ENCODE data around the gene ZNF184. TPM values are rescaled to one million over a fixed set of nuclear protein-coding genes. Genes with fewer than 3 reads are reported as not detected.

ZNF184 gene
- total and polyA plus RNA-seq, 2 of the 4 experiments (the other 2 are of a cell fraction), result 2.8 to 8.1 TPM

DNA sequence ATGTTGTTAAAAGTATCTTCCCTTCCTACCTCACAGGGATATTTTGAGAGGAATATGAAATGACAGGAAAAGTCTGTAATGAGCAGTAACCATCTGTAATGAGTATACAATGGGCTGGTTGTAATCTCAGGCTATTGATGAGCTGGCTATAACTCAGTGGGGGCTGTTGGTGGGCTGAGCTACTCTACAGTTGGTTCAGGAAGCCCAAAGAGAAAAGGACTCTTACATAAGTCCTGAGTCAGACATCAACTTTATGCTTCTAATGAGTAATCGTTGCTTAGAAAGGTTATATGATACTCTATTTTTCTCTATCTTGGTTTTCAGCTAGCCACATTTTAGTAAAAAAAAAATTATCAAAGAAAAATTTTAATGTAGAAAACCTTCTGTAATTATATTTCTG, 57.9 kb downstream of the ZNF184 start:
- no peak overlapping the region for H3K56ac ChIP-seq (ENCODE audit: extremely low read depth, insufficient read depth, low read length)
- H3K27ac ChIP-seq (ENCODE audit: insufficient read depth, low read length), result no peak overlapping the region
- H3K4me2 ChIP-seq (ENCODE audit: low read depth, low read length), result no peak overlapping the region
- no peak overlapping the region for H3K14ac ChIP-seq (replicated peaks; ENCODE audit: low read depth, low read length)
- H2BK20ac ChIP-seq (ENCODE audit: low read depth, low read length), result no peak overlapping the region
- no peak overlapping the region for H3K4me3 ChIP-seq (ENCODE audit: insufficient read depth, low read depth, low read length)
- no CpG with 5 or more reads among the region's 1 CpG for WGBS, 2 experiments (ENCODE audit: extremely low coverage in 2 of 2, insufficient read length in 1 of 2)
- H4K20me1 ChIP-seq (ENCODE audit: insufficient read depth, low read length), result no peaks in the 10 kb centered on the region
- H4K5ac ChIP-seq (ENCODE audit: low read depth, low read length), result no peak overlapping the region
- no peak overlapping the region for H3K23ac ChIP-seq (ENCODE audit: low read depth, low read length)
- no peak for ATAC-seq (ENCODE audit: low read depth)
- H2AFZ ChIP-seq (replicated peaks; ENCODE audit: low read length, poor library complexity), result no peak overlapping the region
- dilution Hi-C loops (cut with HindIII; ENCODE audit: low sequenced_read_pairs, unreplicated experiment) (no loop called here), intact Hi-C loops (cut with micrococcal nuclease) (no loop called here), in situ Hi-C loops (cut with MboI; ENCODE audit: low sequenced_read_pairs) (no loop called here)
- no peaks in the 10 kb centered on the region for H3K79me1 ChIP-seq (ENCODE audit: low read depth in 1 of 2, low read length in 2 of 2)
- no peak overlapping the region for H2BK15ac ChIP-seq (ENCODE audit: low read depth, low read length)
- ChIA-PET POLR2A (ENCODE audit: unreplicated experiment) (no interaction called here), CTCF (no interaction called here)
- DNase-seq, result no peak
- H2AK5ac ChIP-seq (ENCODE audit: low read depth, low read length), result no peak overlapping the region
- H3K4me1 ChIP-seq (ENCODE audit: control insufficient read depth, insufficient read depth, low read length), result no peaks in the 10 kb centered on the region
- BruUV-seq (replicated peaks), result no TSS peak
- TF ChIP-seq, protein P1, sequence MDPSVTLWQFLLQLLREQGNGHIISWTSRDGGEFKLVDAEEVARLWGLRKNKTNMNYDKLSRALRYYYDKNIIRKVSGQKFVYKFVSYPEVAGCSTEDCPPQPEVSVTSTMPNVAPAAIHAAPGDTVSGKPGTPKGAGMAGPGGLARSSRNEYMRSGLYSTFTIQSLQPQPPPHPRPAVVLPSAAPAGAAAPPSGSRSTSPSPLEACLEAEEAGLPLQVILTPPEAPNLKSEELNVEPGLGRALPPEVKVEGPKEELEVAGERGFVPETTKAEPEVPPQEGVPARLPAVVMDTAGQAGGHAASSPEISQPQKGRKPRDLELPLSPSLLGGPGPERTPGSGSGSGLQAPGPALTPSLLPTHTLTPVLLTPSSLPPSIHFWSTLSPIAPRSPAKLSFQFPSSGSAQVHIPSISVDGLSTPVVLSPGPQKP (IDR thresholded peaks at IDR 0.05; ENCODE audit: borderline replicate concordance, low read depth, low read length), result no peak
- TF ChIP-seq RCOR1 (IDR thresholded peaks at IDR 0.05; ENCODE audit: insufficient replicate concordance, low read length), result no peak
- TF ChIP-seq SMC3 (IDR thresholded peaks at IDR 0.05; ENCODE audit: low read depth, low read length), result no peak
- no peak for TF ChIP-seq MAZ (IDR thresholded peaks at IDR 0.05; ENCODE audit: borderline replicate concordance, low read depth, low read length)
- no peak for TF ChIP-seq RAD21 (IDR thresholded peaks at IDR 0.05; ENCODE audit: low read length)
- TF ChIP-seq MXI1 (IDR thresholded peaks at IDR 0.05; ENCODE audit: borderline replicate concordance, low read depth, low read length), result no peak
- TF ChIP-seq, protein P2, sequence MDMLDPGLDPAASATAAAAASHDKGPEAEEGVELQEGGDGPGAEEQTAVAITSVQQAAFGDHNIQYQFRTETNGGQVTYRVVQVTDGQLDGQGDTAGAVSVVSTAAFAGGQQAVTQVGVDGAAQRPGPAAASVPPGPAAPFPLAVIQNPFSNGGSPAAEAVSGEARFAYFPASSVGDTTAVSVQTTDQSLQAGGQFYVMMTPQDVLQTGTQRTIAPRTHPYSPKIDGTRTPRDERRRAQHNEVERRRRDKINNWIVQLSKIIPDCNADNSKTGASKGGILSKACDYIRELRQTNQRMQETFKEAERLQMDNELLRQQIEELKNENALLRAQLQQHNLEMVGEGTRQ (IDR thresholded peaks at IDR 0.05; ENCODE audit: low read depth, low read length), result no peak
- H3K9me3 ChIP-seq (ENCODE audit: control insufficient read depth, insufficient read depth, low read length), result no peaks in the 10 kb centered on the region
- no peak overlapping the region for H2AK9ac ChIP-seq (replicated peaks; ENCODE audit: low read depth, low read length, poor library complexity)
- H4K8ac ChIP-seq (ENCODE audit: low read depth in 2 of 2, low read length in 2 of 2), result no peak overlapping the region
- no peaks in the 10 kb centered on the region for H3K27me3 ChIP-seq (ENCODE audit: control insufficient read depth, insufficient read depth, low read length)
- no peak overlapping the region for H3K9ac ChIP-seq (ENCODE audit: low read depth, low read length)
- H2BK120ac ChIP-seq (ENCODE audit: low read depth, low read length), result no peak overlapping the region
- no peak overlapping the region for H2BK5ac ChIP-seq (ENCODE audit: low read depth, low read length, poor library complexity, severe bottlenecking)
- H3K18ac ChIP-seq (ENCODE audit: low read depth, low read length), result no peak overlapping the region
- no peaks in the 10 kb centered on the region for H3K36me3 ChIP-seq (ENCODE audit: control insufficient read depth, insufficient read depth, low read length)
- H4K91ac ChIP-seq (ENCODE audit: insufficient read depth, low read depth, low read length), result no peak overlapping the region
- no peak overlapping the region for H3K4ac ChIP-seq (ENCODE audit: low read depth, low read length)
- H3K9me1 ChIP-seq (ENCODE audit: insufficient read depth, low read length), result no peaks in the 10 kb centered on the region

Measured in IMR-90 (cell line).